Cardiac fibroblast (primary cell): Measurements from ENCODE around the gene GSDMA.

Experiments
- DNase-seq, 2 donors: peaks; one replicate each; pipeline versions ENCODE4 v3.0.0 to v3.0.0-alpha.2; 2010; ENCODE audit warnings: low read depth in 2 of 2
- H3K4me3 ChIP-seq, 2 donors: replicated peaks in 1 of 2; 1 replicate in 1 of 2; 2 replicates in 1 of 2; pipeline ENCODE4 v1.5.1; 2011; ENCODE audit warnings: low read depth in 2 of 2, low read length in 2 of 2, mild to moderate bottlenecking in 2 of 2, moderate library complexity in 1 of 2
- TF ChIP-seq, protein P1 (sequence below): IDR thresholded peaks from one replicate; pipeline ENCODE4 v1.5.1; 2011; ENCODE audit warnings: low read depth, mild to moderate bottlenecking, low read length, inconsistent platforms

The GSDMA gene

GRCh38 chr17:40021451-40021971 is 58.7 kb downstream of the GSDMA start:
- DNase-seq, result peak; percentile 68 to 76
- no peak overlapping the region for H3K4me3 ChIP-seq
- TF ChIP-seq, protein P1, sequence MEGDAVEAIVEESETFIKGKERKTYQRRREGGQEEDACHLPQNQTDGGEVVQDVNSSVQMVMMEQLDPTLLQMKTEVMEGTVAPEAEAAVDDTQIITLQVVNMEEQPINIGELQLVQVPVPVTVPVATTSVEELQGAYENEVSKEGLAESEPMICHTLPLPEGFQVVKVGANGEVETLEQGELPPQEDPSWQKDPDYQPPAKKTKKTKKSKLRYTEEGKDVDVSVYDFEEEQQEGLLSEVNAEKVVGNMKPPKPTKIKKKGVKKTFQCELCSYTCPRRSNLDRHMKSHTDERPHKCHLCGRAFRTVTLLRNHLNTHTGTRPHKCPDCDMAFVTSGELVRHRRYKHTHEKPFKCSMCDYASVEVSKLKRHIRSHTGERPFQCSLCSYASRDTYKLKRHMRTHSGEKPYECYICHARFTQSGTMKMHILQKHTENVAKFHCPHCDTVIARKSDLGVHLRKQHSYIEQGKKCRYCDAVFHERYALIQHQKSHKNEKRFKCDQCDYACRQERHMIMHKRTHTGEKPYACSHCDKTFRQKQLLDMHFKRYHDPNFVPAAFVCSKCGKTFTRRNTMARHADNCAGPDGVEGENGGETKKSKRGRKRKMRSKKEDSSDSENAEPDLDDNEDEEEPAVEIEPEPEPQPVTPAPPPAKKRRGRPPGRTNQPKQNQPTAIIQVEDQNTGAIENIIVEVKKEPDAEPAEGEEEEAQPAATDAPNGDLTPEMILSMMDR, result no peak

DNA sequence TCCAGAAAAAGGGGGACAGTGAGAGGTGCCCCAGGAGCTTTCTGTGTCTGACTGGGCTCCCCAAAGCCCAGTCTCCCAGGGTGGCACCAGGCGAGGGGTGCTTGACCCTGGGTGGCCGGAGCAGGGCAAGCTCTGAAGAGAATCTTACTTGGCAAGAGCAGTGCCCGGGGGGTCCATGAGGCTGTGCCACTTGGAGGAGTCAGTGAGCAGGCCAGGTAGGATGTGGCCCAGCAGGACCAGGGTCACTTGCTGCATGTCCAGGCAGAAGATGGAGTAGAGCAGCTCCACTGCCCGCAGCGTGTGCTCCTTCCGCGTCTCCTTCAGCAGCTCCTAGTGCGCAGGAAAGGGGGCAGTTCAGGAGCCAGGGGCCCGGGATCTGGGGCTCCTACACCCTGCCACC is 59.7 kb downstream of the GSDMA start:
- DNase-seq, result no peak
- H3K4me3 ChIP-seq, result no peak overlapping the region

DNA sequence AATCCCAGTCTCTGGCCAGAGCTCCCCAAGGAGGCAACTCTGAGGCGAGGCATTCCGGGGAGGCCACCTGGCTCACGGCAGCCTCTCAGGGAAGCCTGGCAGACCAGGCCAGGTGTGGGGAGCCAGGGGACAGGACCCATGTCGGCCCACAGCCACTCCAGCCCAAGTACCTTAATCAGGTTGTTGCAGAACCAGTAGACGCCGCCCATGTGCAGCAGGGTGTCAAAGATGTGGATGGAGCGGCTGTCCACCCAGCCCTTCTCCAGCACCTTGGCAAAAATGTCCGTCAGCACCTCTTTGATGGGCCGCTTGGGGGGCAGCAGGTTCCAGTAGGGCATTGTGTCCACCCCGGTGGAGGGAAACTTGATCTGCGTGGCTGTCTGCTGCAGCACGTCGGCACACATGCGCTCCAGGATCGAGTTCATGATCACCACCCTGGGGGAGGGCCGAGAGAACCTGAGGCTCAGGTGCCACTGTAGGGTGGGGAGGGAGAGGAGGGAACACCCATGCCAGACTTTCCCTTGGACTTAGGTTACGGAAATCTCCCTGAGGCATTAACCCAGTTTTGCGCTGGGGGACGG is 60.2 kb downstream of the GSDMA start:
- TF ChIP-seq, protein P1, result no peak
- DNase-seq, result no peak
- H3K4me3 ChIP-seq, result no peak overlapping the region

More for the DNA sequence above, 59.7 kb downstream of the GSDMA start:
- TF ChIP-seq, protein P1, result no peak

DNA sequence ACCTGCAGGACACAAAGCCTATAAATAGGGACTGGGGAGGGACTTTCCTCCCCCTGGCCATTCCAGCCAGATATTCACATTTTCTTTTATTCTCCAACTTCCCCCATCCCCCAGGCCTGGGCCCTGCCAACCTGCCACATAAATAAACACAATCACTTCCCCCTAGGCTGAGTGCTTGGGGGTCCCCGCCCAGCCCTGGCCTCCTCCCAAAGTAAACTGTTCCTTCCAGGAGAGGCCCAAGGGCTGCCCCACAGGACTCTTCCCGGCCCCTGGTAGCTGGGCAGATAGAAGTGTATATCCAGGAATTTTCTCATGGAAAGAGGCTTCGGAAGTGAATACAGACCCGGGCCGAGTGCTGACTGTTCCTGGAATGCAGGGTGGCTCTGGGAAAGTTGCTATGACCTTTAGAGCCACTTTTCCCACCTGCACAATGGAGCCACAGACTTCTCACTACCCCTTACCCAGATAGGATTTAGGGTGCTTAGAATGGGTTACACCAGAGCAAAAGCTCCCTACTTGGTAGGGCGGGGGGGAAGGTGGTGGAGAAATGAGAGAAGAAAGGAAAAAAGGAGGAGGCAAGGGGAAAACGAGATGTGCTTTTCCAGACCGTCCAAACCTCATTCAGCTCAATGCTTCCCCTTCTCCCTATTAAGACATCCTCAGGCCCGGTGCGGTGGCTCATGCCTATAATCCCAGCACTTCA is 60.9 kb downstream of the GSDMA start:
- TF ChIP-seq, protein P1, result no peak
- no peak overlapping the region for H3K4me3 ChIP-seq
- DNase-seq, result peak; percentile 18 to 60

GRCh38 chr17:40024901-40025300 is 62.1 kb downstream of the GSDMA start:
- no peak overlapping the region for H3K4me3 ChIP-seq
- DNase-seq, result peak in 1 of 2 donors; percentile 71
- TF ChIP-seq, protein P1, result no peak

DNA sequence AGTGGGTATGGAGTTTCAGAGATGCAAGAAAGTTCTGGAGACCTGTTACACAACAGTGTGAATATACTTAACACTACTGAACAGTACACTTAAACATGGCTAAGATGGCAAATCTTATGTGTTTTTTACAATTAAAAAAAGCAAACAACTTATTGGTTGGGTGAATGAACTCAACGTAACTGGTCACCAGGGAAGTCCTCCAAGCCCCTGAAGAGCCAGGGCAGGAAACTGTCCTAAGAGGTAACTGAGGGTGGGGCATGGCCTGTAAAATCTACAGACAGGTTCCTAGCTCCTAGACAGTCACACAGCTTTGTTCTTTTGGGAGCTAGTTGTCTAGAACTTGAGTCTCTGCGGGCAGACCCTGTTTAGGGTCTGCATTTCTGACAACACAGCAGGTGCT is 62.8 kb downstream of the GSDMA start:
- no peak overlapping the region for H3K4me3 ChIP-seq
- no peak for DNase-seq
- TF ChIP-seq, protein P1, result no peak
